ENCODE results near the gene MFNG.

- no peak for TF ChIP-seq CTCF (IDR thresholded peaks at IDR 0.05)
- no peak for TF ChIP-seq POLR2A (IDR thresholded peaks at IDR 0.05)
These were observed 29.8 kb downstream of the MFNG start for GRCh38 chr22:37456346-37456745.
